Inflammatory macrophage (primary cell): ENCODE data around the gene TMEM100.

Source experiments
- DNase-seq, 2 donors: peaks; one replicate each; pipeline ENCODE4 v3.0.0-alpha.2; 2020 to 2022

Gene TMEM100

DNA sequence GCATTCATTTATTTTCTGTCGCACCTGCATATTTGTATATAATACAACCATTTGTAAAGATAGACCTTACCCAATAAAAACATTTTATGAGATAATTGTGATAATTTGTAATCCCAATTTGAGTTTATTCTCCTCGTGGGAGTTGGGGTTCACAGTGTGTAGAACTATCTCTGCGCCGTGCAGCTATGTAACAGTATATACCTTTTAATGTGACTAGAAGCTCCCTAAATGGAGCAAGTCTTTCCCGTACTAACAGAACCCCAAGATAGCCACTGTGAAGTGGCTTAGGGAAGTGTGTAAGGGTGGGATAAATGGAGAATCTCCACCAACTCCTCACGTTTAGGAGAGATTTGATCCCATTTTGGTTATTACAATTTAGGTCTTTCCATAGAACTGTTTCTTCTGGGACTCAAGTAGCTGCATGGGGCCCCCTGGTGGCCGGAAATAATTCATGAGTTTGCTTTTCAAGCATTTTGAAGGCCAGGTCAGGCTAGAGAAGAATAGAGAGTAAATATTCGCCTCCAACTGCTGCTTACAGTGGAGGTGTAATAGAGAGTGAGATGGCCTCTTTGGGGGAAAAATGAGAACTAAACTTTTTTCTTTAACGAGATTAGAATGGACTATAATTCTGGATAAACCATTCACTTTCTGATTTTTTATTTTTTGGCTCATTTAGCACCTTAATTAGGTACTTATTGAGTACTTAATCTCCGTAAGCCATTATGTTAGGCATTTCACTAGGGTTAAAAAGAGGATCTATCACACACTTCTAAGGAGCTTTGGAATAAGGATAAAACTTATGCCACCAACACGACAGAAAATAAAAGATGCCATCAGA is 4.5 kb downstream of the TMEM100 start:
- peak; percentile 84 to 88 for DNase-seq

DNA sequence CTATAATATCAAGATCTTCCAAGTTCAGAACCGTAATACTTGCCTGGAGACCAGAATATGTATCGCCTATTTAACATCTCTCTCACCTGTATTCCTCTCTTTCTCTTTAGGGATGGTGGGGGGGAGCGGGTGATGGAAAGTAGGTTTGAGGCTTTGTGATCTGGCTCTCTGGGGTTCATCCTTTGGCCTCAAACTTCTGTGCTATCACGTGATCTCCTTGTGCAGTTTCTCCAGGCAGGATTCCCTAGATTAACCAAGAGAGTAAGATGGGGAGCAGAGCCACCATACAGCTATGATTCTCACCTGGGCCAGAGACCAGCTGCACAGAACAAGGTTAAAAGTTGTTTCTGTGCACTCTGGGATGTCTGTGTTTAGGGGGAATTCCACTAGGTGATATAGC is 5.2 kb downstream of the TMEM100 start:
- no peak for DNase-seq

DNA sequence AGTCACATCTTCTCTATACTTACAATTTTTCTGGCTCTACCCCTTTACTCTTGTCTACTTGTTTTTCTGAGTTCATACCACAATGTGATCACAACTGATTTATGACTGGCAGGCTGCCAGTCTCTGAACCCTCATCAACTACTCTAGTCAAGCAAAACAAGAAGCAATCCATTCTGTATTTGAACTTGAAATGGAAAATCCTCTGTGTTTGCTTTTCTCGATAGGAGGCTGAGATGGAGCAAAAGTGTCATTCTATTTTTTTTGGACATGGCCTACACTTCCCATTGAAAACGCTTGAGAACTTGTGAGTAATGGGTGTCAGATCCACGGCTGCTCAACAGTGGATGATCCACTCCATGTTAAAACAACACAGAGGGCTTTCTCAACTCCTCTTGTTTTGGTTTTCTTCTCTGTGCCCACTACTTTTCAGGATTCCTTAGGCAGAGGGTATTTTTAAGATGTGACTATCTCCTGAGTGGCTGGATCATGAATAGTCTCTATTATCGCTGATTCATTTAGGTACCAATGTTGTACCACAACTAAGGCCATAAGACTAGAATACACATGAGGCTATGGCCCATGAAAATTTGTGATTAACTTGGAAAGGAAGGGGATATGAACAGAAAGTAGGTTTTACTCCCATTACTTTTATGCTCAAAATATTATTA is 11.7 kb downstream of the TMEM100 start:
- DNase-seq, result no peak

DNA sequence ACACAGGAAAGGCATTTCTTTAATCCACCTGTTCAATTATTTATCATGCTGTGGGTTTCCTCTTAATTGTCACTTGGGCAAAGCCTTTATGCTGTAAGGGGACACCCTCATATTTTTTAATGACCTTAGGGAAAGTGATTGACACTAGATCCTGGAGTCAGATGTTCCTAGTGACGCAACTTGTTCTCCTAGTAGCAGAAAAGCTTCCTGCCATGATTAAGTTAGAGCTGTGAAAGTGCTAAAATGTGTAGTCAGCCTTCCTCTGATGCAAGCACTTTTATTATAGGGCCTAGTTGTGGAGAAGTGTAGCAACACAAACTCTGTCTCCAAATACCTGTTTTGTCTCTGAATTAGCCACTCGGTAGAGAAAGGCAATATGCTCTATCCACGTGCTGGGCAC is 12.3 kb downstream of the TMEM100 start:
- peak; percentile 59 to 62 for DNase-seq

DNA sequence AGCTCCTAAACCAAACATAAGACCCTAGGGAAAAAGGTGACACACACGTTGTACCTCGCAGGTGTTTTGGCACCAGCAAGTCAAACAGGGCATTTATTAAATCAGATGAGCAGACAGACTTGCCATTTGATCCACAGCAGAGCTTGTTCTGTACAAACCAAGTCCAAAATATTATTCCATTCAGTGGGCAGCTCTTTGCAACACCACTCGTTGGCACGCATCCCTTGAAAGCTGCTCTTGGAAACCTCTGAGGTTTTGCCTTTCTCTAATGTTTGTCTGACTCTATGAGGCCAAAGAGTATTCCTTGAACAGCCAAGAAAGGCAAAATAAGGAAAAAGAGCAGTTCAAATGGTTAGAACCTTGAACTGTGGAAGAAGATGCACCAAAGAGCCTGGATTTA is 12.7 kb downstream of the TMEM100 start:
- DNase-seq, result no peak

DNA sequence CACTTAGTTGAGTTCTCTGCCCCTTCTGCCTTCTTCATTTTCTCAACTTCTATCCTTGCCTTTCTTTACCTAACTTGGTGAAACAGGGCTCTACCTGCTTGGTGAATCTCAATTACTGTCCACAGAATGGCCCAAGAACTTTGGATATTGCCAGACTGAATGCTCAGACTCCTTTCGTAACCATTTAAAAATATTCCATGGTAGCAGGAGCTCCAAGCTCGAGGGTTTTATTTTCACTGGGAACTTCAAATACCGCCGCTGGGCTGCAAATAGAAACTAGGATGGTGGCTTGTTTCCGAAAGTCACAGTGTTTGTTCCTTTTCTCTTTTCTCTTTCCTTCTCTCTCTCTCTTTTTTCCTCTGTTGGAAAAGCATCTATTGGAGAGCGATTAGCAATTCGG is 13.2 kb downstream of the TMEM100 start:
- DNase-seq, result no peak

DNA sequence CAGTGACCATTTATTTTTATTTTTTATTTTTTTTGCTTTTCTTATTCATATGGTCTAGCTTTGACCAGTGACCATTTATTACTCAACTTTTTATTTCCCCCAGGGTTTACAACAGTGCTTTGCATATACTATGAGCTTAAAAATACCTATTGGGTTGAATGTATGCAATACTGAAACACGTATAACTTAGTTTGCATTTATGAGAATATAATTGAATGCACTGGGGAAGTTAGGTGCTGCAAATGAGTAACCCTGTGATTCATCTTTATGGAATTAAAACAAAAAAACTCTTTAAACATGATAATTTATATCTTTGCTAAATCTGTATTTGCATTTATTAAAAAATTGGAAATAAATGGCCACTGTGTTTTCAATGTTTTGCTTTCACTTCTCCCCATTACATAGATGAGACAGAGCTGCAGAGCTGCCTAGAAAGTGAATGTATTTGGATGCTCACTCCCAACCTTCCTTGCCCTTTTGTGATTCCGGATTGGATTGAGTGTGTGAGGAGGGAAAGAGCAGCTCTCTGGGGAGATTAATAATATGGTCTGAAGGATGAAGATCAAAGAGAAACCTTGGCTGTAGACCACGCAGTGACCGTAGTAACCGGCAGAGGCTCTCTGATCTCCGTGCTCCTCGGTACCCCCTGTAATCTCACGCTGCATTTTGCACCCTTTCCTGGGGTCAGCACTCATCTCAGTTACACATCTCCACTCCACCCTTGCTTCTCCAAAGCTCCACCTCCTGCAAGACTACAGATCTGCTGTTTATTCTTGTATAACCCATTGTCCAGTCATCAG is 14.3 kb downstream of the TMEM100 start:
- DNase-seq, result no peak

DNA sequence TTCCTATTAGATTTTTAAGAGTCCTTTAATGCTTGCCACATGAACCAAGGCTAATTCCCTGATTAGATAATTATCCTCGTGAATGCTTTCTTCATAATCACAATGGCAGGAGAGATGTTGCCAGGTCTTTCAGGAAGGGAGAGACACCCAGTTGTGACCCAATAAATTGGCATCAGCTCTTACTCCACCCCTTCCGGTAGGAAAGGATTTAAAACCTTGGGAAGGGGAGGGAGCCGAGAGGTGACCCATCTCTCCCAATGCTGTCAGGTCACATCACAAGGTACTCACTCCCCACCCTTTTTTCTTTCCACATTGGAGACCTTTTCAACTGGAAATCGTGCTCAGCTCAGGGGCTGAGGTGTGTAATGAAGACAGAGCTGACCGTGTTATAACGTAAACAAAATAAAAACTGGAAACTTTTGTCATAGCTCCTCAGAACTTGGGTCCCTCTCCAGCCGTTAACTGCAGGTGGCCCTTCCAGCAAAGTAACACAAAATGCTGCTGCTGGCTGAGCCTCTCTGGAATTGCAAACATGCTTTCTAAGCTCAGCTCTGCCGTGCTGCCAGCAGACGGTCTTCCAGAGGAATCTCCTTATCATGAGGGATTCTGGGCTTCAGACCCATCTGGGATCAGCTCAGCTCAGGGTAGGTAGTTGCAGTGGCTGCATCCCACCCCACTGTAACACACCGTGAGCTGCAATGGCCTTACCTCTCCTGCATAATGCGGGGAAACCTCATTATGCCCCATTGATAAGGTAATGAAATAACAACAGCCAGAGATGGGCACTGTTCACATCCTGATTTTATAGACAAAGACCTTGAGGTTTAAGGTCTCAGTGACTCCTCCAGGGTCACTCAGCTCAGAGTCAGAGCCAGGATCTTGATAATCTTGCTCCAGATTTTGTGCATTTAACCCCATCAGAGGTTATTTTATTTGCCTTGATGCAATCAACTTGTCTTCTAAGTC is 15.6 kb downstream of the TMEM100 start:
- DNase-seq, result no peak

DNA sequence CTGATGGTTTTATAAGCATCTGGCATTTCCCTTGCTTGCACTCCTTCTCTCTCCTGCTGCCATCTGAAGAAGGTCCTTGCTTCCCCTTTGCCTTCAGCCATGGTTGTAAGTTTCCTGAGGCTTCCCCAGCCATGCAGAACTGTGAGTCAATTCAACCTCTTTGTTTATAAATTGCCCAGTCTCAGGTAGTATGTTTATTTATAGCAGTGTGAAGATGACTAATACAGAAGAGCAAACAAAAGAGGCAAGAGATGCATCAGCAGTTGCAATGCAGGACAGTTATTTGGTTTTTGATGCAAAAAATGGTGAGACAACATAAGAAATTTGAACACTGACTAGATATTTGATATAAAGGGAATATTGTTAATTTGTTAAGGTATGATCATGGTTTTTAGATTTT is 16.8 kb downstream of the TMEM100 start:
- DNase-seq, result no peak

DNA sequence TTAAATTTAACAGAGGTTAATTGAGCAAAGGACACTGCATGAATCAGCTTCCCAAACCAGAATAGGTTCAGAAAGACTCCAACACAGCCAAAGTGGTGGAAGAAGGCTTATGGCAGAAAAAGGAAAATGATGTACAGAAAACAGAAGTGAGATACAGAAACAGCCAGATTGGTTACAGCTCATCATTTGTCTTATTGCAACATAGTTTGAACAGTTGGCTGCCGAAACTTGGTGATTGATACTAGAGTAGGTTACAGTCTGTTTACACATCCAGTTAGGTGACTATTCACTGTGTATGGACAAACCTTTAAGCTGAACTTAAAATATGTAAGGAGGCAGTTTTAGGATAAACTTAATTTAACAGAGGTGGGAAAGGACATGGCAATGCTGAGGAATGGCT is 18.3 kb downstream of the TMEM100 start:
- DNase-seq, result peak; percentile 9 to 34

DNA sequence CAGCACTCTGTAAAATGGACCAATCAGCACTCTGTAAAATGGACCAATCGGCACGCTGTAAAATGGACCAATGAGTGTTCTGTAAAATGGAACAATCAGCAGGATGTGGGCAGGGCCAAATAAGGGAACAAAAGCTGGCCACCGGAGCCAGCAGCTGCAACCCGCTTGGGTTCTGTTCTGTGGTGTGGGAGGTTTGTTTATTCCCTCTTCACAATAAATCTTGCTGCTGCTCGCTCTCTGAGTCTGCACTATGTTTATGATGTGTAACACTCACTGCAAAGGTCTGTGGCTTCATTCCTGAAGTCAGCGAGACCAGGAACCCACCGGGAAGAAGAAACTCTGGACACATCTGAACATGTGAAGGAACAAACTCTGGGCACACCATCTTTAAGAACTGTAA is 20.5 kb downstream of the TMEM100 start:
- peak in 1 of 2 donors; percentile 40 for DNase-seq

DNA sequence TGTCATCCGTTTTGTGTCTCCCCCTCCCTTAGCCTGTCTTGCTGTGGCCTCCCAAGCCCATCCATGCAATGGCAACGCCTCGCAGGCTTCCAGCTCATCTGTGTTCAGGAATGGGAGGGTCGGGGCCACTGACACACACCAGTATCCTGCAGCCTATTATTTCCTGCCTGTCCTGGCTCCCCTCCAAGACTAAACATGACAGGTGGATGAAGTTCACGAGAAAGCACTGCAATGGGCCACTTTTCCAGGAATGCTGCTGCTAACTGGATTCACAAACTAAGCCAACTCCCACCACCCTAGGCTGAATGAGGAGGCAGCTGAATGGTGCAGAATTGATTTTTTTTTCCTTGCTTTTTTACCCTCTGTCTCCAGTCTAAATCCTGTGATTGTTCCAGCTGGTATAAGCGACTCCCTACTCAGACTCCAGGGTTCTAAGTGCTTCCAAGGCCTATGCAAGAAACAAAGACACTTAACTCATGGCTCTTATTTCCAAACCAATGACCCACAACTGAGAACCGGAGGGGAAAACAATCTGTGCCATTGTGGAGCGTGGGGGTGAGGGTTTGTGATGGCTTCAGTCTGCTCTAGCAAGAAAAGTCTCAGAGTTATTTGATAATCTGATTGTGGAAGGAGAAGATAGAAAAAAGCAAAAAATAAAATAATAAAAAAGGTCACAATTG is 23.3 kb downstream of the TMEM100 start:
- DNase-seq, result no peak

DNA sequence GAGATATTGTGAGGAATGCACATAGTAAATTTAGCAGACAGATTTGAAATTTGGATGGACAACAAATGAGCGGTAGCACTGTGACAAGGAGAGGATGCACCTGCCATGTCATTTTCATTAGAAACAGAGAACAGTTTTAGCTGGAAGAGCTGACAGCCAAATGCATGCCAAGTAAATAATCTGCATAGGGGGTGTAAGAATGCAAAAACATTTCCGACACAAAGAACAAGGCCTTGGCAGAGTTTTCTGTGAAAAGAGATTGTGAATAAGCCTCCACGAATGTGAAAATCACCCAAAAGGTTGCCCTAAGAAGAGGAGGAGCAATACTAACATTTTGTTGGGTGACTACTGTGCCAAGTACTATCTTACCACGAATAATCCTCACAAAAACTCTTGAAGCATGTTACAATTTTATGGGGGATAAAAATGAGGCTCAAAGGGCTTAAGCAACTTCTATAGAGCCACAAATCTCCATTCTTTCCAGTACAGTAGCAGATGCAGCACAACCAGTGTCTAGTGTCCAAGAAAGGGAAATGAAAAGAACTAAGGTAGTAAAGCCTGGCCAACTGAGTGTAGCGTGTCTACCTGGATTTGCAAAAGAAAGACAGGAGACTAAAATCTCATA is 28.3 kb downstream of the TMEM100 start:
- DNase-seq, result no peak

DNA sequence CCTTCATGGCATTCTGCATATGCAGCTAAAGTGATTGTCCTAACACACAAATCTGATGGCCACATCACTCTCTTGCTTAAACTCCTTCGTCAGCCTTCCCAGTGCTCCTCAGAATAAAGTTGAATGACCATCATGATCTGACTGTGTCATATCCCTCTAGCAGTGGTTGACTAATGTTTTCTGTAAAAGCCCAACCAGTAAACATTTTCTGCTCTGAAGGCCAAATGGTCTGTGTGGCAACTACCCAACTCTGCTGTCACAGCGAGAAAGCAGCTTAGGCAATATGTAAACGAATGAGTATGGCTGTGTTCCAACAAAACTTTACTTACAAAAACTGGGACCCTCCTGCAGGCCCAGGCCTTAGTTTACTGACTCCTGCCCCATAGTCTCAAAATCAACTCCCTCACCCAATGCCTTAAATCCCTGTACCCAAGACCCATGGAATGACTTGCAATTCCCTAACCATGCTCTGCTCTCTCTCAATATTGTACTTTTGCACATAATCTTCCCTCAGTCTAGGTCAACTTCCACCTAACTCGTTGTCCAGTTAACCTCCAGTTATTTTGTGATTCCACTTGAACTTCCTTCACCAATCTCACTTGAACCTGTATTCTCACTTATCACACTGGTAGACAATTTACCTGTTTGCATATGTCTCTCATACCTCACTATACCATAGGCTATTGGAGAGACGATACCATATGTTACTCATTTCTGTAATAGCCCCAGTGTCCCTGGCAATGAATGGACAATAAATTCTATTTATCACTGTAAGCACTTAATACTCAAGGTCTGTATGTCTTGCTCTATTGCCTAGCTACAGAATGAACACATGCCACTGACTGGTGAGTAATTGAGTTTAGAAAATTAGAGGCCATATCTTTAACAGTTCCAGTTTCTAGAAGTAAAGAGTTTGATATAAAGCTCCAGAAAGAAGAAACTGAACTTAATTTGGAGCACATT is 29.1 kb downstream of the TMEM100 start:
- peak; percentile 82 to 90 for DNase-seq

DNA sequence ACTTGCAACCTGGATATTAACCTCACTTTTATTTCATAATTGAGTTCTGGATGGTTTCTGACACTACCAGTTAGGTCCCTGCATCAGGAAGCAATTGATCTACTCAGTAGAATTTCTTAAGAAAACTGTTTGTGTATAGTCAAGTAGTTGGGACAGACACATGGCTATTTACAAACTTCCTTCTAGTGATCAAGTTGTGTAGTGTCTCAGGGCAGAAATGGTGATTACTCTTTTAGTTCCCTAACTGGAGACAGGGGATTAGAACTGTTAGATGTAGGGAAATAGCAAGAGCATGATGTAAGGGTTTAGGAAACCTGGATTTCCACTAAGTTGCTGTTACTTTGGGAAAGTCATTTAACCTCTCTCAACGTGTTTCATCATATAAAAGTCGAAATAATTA is 30.4 kb downstream of the TMEM100 start:
- peak; percentile 40 to 61 for DNase-seq

DNA sequence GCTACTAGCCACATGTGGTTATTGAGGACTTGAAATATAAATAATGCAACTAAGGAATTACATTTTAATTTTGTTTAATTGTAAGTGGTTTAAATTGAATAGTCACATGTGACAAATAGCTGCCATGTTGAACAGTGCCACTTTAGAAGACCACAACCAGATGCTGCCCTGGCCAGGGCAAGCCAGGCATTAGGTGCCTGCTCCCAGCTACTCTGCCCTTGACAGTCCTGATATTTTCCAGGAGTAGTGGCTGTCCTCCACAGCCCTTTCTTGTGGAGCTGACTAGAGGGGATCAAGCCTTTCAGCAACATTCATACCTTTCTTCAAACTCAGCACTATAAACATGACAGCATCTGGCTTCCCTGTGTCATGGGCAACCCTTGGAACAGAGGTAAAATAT is 31.0 kb downstream of the TMEM100 start:
- DNase-seq, result no peak

DNA sequence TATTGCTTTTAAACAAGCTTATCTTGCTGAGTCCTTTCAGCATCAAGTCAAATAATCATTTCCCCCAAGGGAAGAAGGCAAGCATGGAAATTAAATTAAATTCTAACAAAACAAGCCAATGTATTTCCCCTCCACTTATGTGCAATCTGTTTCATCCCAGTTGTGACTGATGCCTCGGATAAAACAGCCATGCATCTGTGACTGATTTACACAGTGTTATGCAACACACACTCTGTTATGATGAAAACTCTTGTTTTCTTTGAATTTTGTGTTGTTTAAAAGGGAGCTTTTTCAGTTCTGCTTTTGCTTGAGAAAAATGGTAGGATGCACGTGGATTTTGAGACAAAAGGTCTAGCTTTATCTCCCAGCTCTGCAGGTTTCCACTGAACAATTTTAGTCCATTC is 32.6 kb downstream of the TMEM100 start:
- peak; percentile 82 to 95 for DNase-seq

DNA sequence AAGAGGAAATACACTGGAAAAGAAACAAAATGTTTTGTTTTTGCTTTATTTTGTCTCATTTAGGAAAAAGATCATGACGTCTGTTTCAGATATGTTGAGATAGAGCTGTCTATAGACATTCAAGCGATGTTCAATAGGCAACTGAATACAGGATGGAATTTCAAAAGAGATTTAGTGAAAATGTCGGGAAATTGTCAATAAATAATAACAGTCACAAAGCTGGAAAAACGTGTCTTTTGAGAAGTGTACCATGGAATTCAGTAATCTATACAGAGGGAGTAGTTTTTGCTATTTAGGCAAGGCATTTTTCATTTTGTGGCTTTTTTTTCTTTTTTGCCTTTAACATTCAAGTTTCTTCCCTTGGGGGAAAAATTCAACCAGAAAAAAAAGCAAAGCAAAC is 33.0 kb downstream of the TMEM100 start:
- DNase-seq, result no peak

DNA sequence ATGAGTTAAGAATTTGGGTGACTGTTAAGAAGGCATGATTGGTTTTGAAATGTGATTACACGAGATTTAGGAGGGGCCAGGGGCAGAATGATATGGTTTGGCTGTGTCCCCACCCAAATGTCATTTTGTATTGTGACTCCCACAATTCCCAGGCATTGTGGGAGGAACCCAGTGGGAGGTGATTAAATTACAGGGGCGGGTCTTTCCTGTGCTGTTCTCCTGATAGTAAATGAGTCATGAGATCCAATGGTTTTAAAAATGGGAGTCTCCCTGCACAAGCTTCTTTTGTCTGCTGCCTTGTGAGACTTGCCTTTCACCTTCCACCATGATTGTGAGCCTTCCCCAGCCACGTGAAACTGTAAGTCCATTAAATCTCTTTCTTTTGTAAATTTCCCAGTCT is 34.6 kb downstream of the TMEM100 start:
- DNase-seq, result no peak

DNA sequence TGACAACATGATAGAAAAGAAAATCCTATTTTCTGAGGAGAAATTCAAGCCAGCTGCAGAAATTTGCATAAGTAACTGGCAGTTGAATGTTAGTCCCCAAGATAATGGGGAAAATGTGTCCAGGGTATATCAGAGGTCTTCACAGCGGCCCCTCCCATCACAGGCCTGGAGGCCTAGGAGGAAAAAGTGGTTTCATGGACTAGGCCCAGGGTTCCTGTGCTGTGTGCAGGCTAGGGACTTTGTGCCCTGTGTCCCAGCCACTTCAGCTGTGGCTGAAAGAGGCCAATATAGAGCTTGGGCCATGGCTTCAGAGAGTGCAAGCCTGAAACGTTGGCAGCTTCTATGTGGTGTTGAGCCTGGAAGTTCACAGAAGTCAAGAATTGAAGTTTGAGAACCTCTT is 35.6 kb downstream of the TMEM100 start:
- DNase-seq, result no peak
